CD4-positive, alpha-beta T cell (primary cell): ENCODE results near the gene LRRC70. TPM values are rescaled to one million over a fixed set of nuclear protein-coding genes. Genes with fewer than 3 reads are reported as not detected.
"Not testable (repeated sequence)": the region's sequence is repeated elsewhere in the genome, so short reads cannot be mapped to it uniquely, and the experiment has no call there.

Source experiments
- ATAC-seq: fragments of 200-7000 bp; cut with Tn5 transposase; one replicate; pipeline ENCODE4 v1.10.0; 2022; ENCODE audit warnings: mild to moderate bottlenecking; ENCODE audit not compliant: poor library complexity
- CTCF ChIA-PET: fragments of 350-600 bp; sonication (Branson Sonifier 250); formaldehyde crosslinking; loops from one replicate; lab custom pipeline; 2021; ENCODE audit warnings: antibody characterized with exemption, inconsistent platforms; lab: Charles Lee
- POLR2A ChIA-PET: fragments of 350-600 bp; sonication (Branson Sonifier 250); formaldehyde crosslinking; loops from one replicate; lab custom pipeline; 2021; ENCODE audit warnings: antibody characterized with exemption, inconsistent platforms; lab: Charles Lee
- DNase-seq, 14 experiments: peaks; one replicate each; pipeline ENCODE4 v3.0.0-alpha.2; 2013 to 2020; ENCODE audit warnings: mixed read lengths in 2 of 14
- H3K27ac ChIP-seq, 2 donors: one replicate each; pipeline versions ENCODE4 v1.5.1 to v1.7.0; 2013; ENCODE audit warnings: low read length in 2 of 2, low read depth in 1 of 2, mild to moderate bottlenecking in 1 of 2
- H3K27me3 ChIP-seq, 2 experiments: 1 replicate in 1 of 2; 2 replicates in 1 of 2; pipeline versions ENCODE4 v1.6.1 to v1.7.0; 2013; ENCODE audit warnings: low read length in 2 of 2, control low read depth in 1 of 2, mild to moderate bottlenecking in 1 of 2, moderate library complexity in 1 of 2; ENCODE audit not compliant: insufficient read depth in 2 of 2, control insufficient read depth in 1 of 2
- H3K36me3 ChIP-seq: one replicate; pipeline ENCODE4 v1.6.1; 2013; ENCODE audit warnings: low read length, control low read depth; ENCODE audit not compliant: insufficient read depth
- H3K4me1 ChIP-seq: one replicate; pipeline ENCODE4 v1.6.1; 2013; ENCODE audit warnings: low read length, control low read depth; ENCODE audit not compliant: insufficient read depth
- H3K4me3 ChIP-seq: one replicate; pipeline ENCODE4 v1.5.1; 2013; ENCODE audit warnings: mild to moderate bottlenecking, low read length, moderate library complexity
- H3K9me3 ChIP-seq, 2 experiments: 1 replicate in 1 of 2; 2 replicates in 1 of 2; pipeline versions ENCODE4 v1.6.1 to v1.7.0; 2013; ENCODE audit warnings: low read length in 2 of 2, mild to moderate bottlenecking in 2 of 2, control low read depth in 1 of 2, moderate library complexity in 1 of 2; ENCODE audit not compliant: control insufficient read depth in 1 of 2, insufficient read depth in 1 of 2
- H3K27ac Mint-ChIP-seq: one replicate; pipeline ENCODE4 v1.8.0; 2020; ENCODE audit warnings: mixed read lengths
- H3K27me3 Mint-ChIP-seq: one replicate; pipeline ENCODE4 v1.8.0; 2021; ENCODE audit warnings: mixed read lengths
- H3K36me3 Mint-ChIP-seq: one replicate; pipeline ENCODE4 v1.8.0; 2021; ENCODE audit warnings: low read depth, mixed read lengths
- H3K4me1 Mint-ChIP-seq: one replicate; pipeline ENCODE4 v1.8.0; 2021; ENCODE audit warnings: low read depth, mixed read lengths
- H3K4me3 Mint-ChIP-seq: one replicate; pipeline ENCODE4 v1.8.0; 2020; ENCODE audit warnings: mild to moderate bottlenecking, mixed read lengths
- H3K9me3 Mint-ChIP-seq: one replicate; pipeline ENCODE4 v1.8.0; 2020; ENCODE audit warnings: mixed read lengths
- CTCF ChIP-seq: fragments of 200-600 bp; IDR thresholded peaks from one replicate; pipeline ENCODE4 v1.8.0; 2022; ENCODE audit warnings: antibody characterized with exemption, mild to moderate bottlenecking
- intact Hi-C, 2 experiments: fragments of 100-400 bp; cut with DNase I in 1 of 2; cut with micrococcal nuclease in 1 of 2; formaldehyde crosslinking; loops; one replicate each; pipeline versions ENCODE4 v1.15.1 to v1.9.0; 2023 to 2025; cut with DNase I, micrococcal nuclease
- total RNA-seq, 174 experiments: library from RNA in 2 of 174; stranded (reverse) in 2 of 174; gene quantifications; one replicate each; pipeline ENCODE4 v1.2.3 and lab custom pipeline; 2021 to 2026

LRRC70 gene
- total RNA-seq, 2 experiments from 2014 or later = 6.1 to 7.3 TPM

GRCh38 chr5:62620761-62621160 lies 42.1 kb downstream of the LRRC70 start:
- no peaks in the 10 kb centered on the region for H3K4me1 Mint-ChIP-seq
- no peak overlapping the region for H3K4me3 Mint-ChIP-seq
- CTCF ChIA-PET = no interaction called here
- ATAC-seq (no peak), DNase-seq (no peak)
- intact Hi-C loops = no loop called here
- H3K27me3 Mint-ChIP-seq = no peaks in the 10 kb centered on the region
- no peaks in the 10 kb centered on the region for H3K36me3 ChIP-seq
- H3K4me3 ChIP-seq = no peak overlapping the region
- no peaks in the 10 kb centered on the region for H3K9me3 ChIP-seq
- no peak overlapping the region for H3K27ac ChIP-seq
- no peak for TF ChIP-seq CTCF
- H3K27me3 ChIP-seq = no peaks in the 10 kb centered on the region
- no peaks in the 10 kb centered on the region for H3K9me3 Mint-ChIP-seq
- peaks cover 8% of the 10 kb centered on the region for H3K36me3 Mint-ChIP-seq
- no peaks in the 10 kb centered on the region for H3K4me1 ChIP-seq
- POLR2A ChIA-PET = no interaction called here
- H3K27ac Mint-ChIP-seq = no peak overlapping the region

- peaks cover 2% of the 10 kb centered on the region for H3K36me3 ChIP-seq
- no peak for ATAC-seq
- H3K27ac Mint-ChIP-seq = no peak overlapping the region
- POLR2A ChIA-PET = no interaction called here
- H3K27ac ChIP-seq = no peak overlapping the region
- no peaks in the 10 kb centered on the region for H3K4me1 Mint-ChIP-seq
- intact Hi-C loops = no loop called here
- H3K4me3 ChIP-seq = no peak overlapping the region
- H3K4me3 Mint-ChIP-seq = no peak overlapping the region
- TF ChIP-seq CTCF = no peak
- H3K36me3 Mint-ChIP-seq = peaks cover 13% of the 10 kb centered on the region
- H3K4me1 ChIP-seq = no peaks in the 10 kb centered on the region
- CTCF ChIA-PET = no interaction called here
- DNase-seq = no peak
- H3K27me3 ChIP-seq = no peaks in the 10 kb centered on the region
- no peaks in the 10 kb centered on the region for H3K27me3 Mint-ChIP-seq
- no peaks in the 10 kb centered on the region for H3K9me3 ChIP-seq
- no peaks in the 10 kb centered on the region for H3K9me3 Mint-ChIP-seq
Observed at GRCh38 chr5:62621280-62621679, 42.7 kb downstream of the LRRC70 start.

- Mint-ChIP-seq H3K27me3 (no peaks in the 10 kb centered on the region), H3K4me1 (no peaks in the 10 kb centered on the region)
Observed at GRCh38 chr5:62623271-62623670, 44.7 kb downstream of the LRRC70 start.

GRCh38 chr5:62624436-62624835 lies 45.8 kb downstream of the LRRC70 start:
- H3K9me3 Mint-ChIP-seq, CTCF ChIA-PET, H3K4me3 Mint-ChIP-seq, H3K4me1 ChIP-seq, H3K27me3 Mint-ChIP-seq, H3K27ac ChIP-seq, H3K4me3 ChIP-seq, intact Hi-C loops, H3K9me3 ChIP-seq, H3K4me1 Mint-ChIP-seq, ATAC-seq, DNase-seq, H3K27ac Mint-ChIP-seq, H3K27me3 ChIP-seq: not testable (repeated sequence)
- peaks cover 16% of the 10 kb centered on the region for H3K36me3 ChIP-seq
- POLR2A ChIA-PET = interaction anchor here (0.6 kb wide), 1 partner anchor 19 kb away, joined by 5 read pairs; no protein-coding TSS in a partner anchor
- peaks cover 43% of the 10 kb centered on the region for H3K36me3 Mint-ChIP-seq

More at GRCh38 chr5:62623271-62623670, 44.7 kb downstream of the LRRC70 start:
- POLR2A ChIA-PET = no interaction called here
- Histone ChIP-seq H3K4me1 (no peaks in the 10 kb centered on the region), H3K4me3 (no peak overlapping the region), H3K27ac (no peak overlapping the region), H3K36me3 (peaks cover 16% of the 10 kb centered on the region), H3K27me3 (no peaks in the 10 kb centered on the region), H3K9me3 (no peaks in the 10 kb centered on the region)
- no peak overlapping the region for H3K4me3 Mint-ChIP-seq
- no peak overlapping the region for H3K27ac Mint-ChIP-seq
- DNase-seq (no peak), ATAC-seq (no peak)
- CTCF ChIA-PET = no interaction called here
- H3K9me3 Mint-ChIP-seq = no peaks in the 10 kb centered on the region
- peaks cover 33% of the 10 kb centered on the region for H3K36me3 Mint-ChIP-seq
- TF ChIP-seq CTCF = no peak
- intact Hi-C loops = no loop called here
